ENCODE measurements around the gene ALDH3B1. TPM values are rescaled to one million over a fixed set of nuclear protein-coding genes. Genes with fewer than 3 reads are reported as not detected.

Gene ALDH3B1
- total and polyA plus RNA-seq, 2 donors from 2014 or later, result 20.9 to 42.7 TPM

DNA sequence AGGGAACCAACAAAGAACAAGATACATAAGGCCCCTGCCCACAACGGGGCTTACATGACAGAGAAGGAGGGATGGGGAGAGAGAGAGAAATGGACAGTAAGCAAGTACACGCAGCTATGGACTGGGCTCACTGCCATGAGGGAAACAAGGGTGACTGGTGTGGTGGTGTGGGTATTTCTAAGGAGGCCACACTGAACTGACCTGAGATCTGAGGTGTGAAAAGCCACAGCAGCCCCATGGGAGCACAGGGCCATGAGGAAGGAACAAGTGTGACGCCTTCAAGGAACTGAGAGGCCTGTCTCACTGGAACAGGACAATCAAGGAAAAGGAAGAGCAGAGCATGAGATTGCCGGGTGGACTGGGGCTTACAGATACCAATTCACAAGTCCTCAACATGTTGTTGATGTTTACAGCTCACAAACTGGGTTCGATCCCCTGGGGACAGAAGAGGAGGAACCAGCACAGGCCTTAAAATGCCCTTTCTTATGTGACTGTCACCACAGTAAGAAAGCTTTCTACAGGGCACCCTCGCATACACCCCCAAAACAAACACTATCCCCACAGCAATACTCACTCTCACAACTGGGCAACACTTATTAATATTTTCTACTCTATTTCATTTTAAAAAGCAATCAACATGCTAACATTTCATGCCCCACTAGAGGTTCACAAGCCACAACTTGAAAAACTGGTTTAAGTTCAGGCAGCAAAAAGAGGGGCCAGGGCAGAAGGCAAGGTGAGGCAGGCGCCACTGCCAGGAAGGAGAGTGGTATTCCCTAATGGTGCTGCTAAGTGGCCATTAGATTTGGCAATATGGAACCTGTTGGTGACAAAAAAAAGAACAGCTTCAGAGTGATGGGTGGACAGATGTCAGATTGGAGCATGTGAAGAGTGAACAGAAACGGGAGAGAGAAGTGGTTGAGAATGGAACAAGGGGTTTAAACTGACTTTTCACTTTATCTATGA lies 67.8 kb downstream of the ALDH3B1 start:
- peaks cover 0 to 2% (median 0%) of the 10 kb centered on the region in 3 donors for H3K4me1 ChIP-seq (ENCODE audit: control insufficient read depth in 2 of 3, insufficient read depth in 2 of 3, low read depth in 1 of 3, low read length in 3 of 3)
- no peaks in the 10 kb centered on the region for H3K27me3 ChIP-seq (ENCODE audit: control insufficient read depth, insufficient read depth, low read length)
- H3K9me3 ChIP-seq (ENCODE audit: control insufficient read depth in 2 of 3, insufficient read depth in 1 of 3, low read length in 3 of 3), result no peaks in the 10 kb centered on the region
- FAIRE-seq, result no peak
- peaks cover 0 to 13% (median 8%) of the 10 kb centered on the region in 3 donors for H3K36me3 ChIP-seq (ENCODE audit: control insufficient read depth in 2 of 3, insufficient read depth in 3 of 3, low read length in 3 of 3)
- H3K27ac ChIP-seq (ENCODE audit: low read depth in 2 of 2, low read length in 2 of 2), result no peak overlapping the region
- no peak overlapping the region for H3K9ac ChIP-seq (ENCODE audit: low read length in 3 of 3)
- intact Hi-C loops (cut with DNase I), result no loop called here
- TF ChIP-seq, protein P1, sequence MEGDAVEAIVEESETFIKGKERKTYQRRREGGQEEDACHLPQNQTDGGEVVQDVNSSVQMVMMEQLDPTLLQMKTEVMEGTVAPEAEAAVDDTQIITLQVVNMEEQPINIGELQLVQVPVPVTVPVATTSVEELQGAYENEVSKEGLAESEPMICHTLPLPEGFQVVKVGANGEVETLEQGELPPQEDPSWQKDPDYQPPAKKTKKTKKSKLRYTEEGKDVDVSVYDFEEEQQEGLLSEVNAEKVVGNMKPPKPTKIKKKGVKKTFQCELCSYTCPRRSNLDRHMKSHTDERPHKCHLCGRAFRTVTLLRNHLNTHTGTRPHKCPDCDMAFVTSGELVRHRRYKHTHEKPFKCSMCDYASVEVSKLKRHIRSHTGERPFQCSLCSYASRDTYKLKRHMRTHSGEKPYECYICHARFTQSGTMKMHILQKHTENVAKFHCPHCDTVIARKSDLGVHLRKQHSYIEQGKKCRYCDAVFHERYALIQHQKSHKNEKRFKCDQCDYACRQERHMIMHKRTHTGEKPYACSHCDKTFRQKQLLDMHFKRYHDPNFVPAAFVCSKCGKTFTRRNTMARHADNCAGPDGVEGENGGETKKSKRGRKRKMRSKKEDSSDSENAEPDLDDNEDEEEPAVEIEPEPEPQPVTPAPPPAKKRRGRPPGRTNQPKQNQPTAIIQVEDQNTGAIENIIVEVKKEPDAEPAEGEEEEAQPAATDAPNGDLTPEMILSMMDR (IDR thresholded peaks at IDR 0.05; ENCODE audit: borderline replicate concordance, extremely low read depth, insufficient read depth), result no peak
- H3K4me3 ChIP-seq (ENCODE audit: low read length in 3 of 3), result no peak overlapping the region
- DNase-seq, result peak in 3 of 5 donors; percentile 17 to 59 (median 43)

Small RNAs within 50 kb of the gene (microRNA-seq; reads per million reads assigned to microRNA genes)
- not detected for gene MIR4691
- gene MIR6753, result not detected
- not detected for gene MIR7113

Other genes with a start within 250 kb of the ALDH3B1 start
- gene UNC93B1, start 6.2 kb upstream of the ALDH3B1 start, total RNA-seq, result 67.9 TPM
- 21.3 TPM for gene UNC93B1, start 6.2 kb upstream of the ALDH3B1 start, polyA plus RNA-seq (ENCODE audit: insufficient read depth, low read depth, low replicate concordance)
- 144 TPM for gene NDUFS8, start 20.4 kb downstream of the ALDH3B1 start, total RNA-seq
- gene NDUFS8, start 20.4 kb downstream of the ALDH3B1 start, polyA plus RNA-seq (ENCODE audit: insufficient read depth, low read depth, low replicate concordance), result 472 TPM
- gene TCIRG1, start 28.7 kb downstream of the ALDH3B1 start, total RNA-seq, result 97.1 TPM
- 36.3 TPM for gene TCIRG1, start 28.7 kb downstream of the ALDH3B1 start, polyA plus RNA-seq (ENCODE audit: insufficient read depth, low read depth, low replicate concordance)
- 26.3 TPM for gene CHKA, start 111.1 kb downstream of the ALDH3B1 start, total RNA-seq
- 23.2 TPM for gene CHKA, start 111.1 kb downstream of the ALDH3B1 start, polyA plus RNA-seq (ENCODE audit: insufficient read depth, low read depth, low replicate concordance)
- 54.2 TPM for gene KMT5B, start 203.0 kb downstream of the ALDH3B1 start, total RNA-seq
- 15.8 TPM for gene KMT5B, start 203.0 kb downstream of the ALDH3B1 start, polyA plus RNA-seq (ENCODE audit: insufficient read depth, low read depth, low replicate concordance)